A673 (cell line): Measurements from ENCODE around the gene TYRO3.

Experiments
- CTCF ChIP-seq: fragments of 300-800, 200-600 bp; sonication (generic); conservative IDR thresholded peaks from 2 replicates; pipeline ENCODE4 v1.5.1; 2017; ENCODE audit warnings: low read depth, mild to moderate bottlenecking, antibody characterized with exemption, low read length, moderate library complexity, mixed read lengths
- EZH2 ChIP-seq: fragments of 200-600 bp; sonication (generic); IDR thresholded peaks from 2 replicates; pipeline ENCODE4 v1.6.1; 2017; ENCODE audit warnings: borderline replicate concordance, low read depth, mild to moderate bottlenecking, mixed read lengths, antibody characterized with exemption, low read length; ENCODE audit not compliant: poor library complexity, severe bottlenecking

GRCh38 chr15:41630616-41631217, 71.7 kb downstream of the TYRO3 start:
- TF ChIP-seq EZH2 (no peak), CTCF (no peak)
